Mucosa of rectum (tissue), 2 donors: ENCODE results near the gene PM20D2.

Source experiments
- H3K27ac ChIP-seq, 2 donors: one replicate each; pipeline ENCODE4 v1.7.0; 2013; ENCODE audit warnings: inconsistent platforms in 2 of 2, low read depth in 2 of 2, low read length in 2 of 2
- H3K27me3 ChIP-seq, 2 donors: one replicate each; pipeline ENCODE4 v1.7.0; 2013; ENCODE audit warnings: low read length in 2 of 2; ENCODE audit not compliant: control insufficient read depth in 2 of 2, insufficient read depth in 2 of 2
- H3K36me3 ChIP-seq, 2 donors: one replicate each; pipeline ENCODE4 v1.7.0; 2013; ENCODE audit warnings: low read length in 2 of 2; ENCODE audit not compliant: control insufficient read depth in 2 of 2, insufficient read depth in 2 of 2
- H3K4me1 ChIP-seq, 2 donors: one replicate each; pipeline ENCODE4 v1.7.0; 2013; ENCODE audit warnings: low read length in 2 of 2, mild to moderate bottlenecking in 1 of 2; ENCODE audit not compliant: control insufficient read depth in 2 of 2, insufficient read depth in 2 of 2
- H3K4me3 ChIP-seq, 2 donors: one replicate each; pipeline ENCODE4 v1.7.0; 2013; ENCODE audit warnings: low read length in 2 of 2
- H3K9ac ChIP-seq, 2 donors: one replicate each; pipeline ENCODE4 v1.7.0; 2013; ENCODE audit warnings: low read length in 2 of 2, low read depth in 1 of 2, mild to moderate bottlenecking in 1 of 2
- H3K9me3 ChIP-seq, 2 donors: one replicate each; pipeline ENCODE4 v1.7.0; 2013; ENCODE audit warnings: low read length in 2 of 2; ENCODE audit not compliant: control insufficient read depth in 2 of 2
- donor health status: healthy.
- donor health status: Normal muscosa, but diverticular disease.

PM20D2 gene

GRCh38 chr6:89172131-89172530 lies 26.3 kb downstream of the PM20D2 start:
- no peaks in the 10 kb centered on the region for H3K4me1 ChIP-seq
- no peaks in the 10 kb centered on the region for H3K9me3 ChIP-seq
- no peak overlapping the region for H3K27ac ChIP-seq
- H3K9ac ChIP-seq = no peak overlapping the region
- no peaks in the 10 kb centered on the region for H3K27me3 ChIP-seq
- no peak overlapping the region for H3K4me3 ChIP-seq
- H3K36me3 ChIP-seq = no peaks in the 10 kb centered on the region

DNA sequence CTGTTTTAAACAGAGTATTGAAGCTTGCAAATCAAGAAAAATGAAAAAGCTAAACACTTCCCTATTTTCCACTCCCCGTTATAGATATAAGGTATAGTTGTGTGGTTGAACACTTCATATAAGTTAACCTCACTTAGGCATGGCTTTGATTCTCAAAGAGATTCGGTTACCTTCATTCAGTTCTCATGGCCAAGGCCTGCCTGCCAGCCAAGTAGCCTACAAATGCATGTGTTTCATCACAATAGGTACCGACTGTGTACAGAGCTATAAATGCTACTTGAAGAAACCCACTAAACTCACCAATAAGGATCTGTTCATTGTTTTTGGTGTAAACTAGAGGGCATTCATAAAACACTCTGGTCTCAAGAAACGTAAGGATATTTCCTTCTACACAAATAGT lies 27.8 kb downstream of the PM20D2 start:
- Histone ChIP-seq H3K9me3 (no peaks in the 10 kb centered on the region), H3K27ac (no peak overlapping the region), H3K4me3 (no peak overlapping the region), H3K4me1 (no peaks in the 10 kb centered on the region), H3K9ac (no peak overlapping the region), H3K27me3 (no peaks in the 10 kb centered on the region), H3K36me3 (no peaks in the 10 kb centered on the region)

DNA sequence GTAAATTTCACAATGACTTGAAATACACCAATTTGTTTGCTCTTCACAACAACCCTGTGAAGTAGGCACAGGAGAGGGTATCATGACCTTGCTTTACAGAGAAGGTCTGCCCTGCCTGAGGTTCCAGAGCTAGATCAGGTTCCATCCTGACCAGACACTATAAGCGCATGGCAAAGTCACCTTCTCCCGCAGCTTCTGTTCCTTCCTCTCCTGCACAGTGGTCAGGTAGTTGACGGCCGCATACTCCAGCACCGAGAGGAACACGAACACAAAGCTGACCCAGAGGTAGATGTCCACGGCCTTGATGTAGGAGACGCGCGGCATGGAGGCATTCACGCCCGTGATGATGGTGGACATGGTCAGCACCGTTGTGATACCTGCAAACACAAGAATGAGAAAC lies 34.3 kb downstream of the PM20D2 start:
- no peak overlapping the region for H3K4me3 ChIP-seq
- no peaks in the 10 kb centered on the region for H3K9me3 ChIP-seq
- H3K27me3 ChIP-seq = no peaks in the 10 kb centered on the region
- H3K4me1 ChIP-seq = no peaks in the 10 kb centered on the region
- no peaks in the 10 kb centered on the region for H3K36me3 ChIP-seq
- H3K27ac ChIP-seq = no peak overlapping the region
- H3K9ac ChIP-seq = no peak overlapping the region

GRCh38 chr6:89180971-89181370 lies 35.1 kb downstream of the PM20D2 start:
- Histone ChIP-seq H3K9me3 (no peaks in the 10 kb centered on the region), H3K27me3 (no peaks in the 10 kb centered on the region), H3K36me3 (no peaks in the 10 kb centered on the region), H3K27ac (no peak overlapping the region), H3K9ac (no peak overlapping the region), H3K4me3 (no peak overlapping the region), H3K4me1 (no peaks in the 10 kb centered on the region)

- Histone ChIP-seq H3K27me3 (no peaks in the 10 kb centered on the region), H3K36me3 (no peaks in the 10 kb centered on the region), H3K9me3 (no peaks in the 10 kb centered on the region), H3K9ac (no peak overlapping the region), H3K4me1 (no peaks in the 10 kb centered on the region), H3K4me3 (no peak overlapping the region), H3K27ac (no peak overlapping the region)
These were observed 37.4 kb downstream of the PM20D2 start for GRCh38 chr6:89183294-89183693.

DNA sequence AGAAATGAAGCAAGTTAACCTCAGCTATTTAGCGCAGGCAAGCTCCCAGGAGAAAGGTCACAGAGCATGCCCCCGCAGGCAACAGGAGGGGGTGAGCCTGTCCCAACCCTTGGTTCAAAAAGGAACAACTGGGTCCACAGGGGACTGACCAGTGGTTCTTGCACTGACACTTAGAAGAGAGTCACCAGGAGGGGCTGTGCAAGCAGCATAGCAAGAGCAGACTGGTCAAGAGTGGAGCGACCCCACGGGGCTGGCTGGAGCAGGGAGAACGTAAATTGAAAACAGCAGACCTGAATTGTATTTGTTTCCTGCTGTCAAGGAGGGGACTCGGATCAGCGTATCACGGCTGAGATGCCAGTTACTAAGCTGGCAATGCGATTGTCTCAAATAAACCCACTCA lies 38.5 kb downstream of the PM20D2 start:
- Histone ChIP-seq H3K36me3 (no peaks in the 10 kb centered on the region), H3K27me3 (no peaks in the 10 kb centered on the region), H3K9ac (no peak overlapping the region), H3K4me1 (no peaks in the 10 kb centered on the region), H3K4me3 (no peak overlapping the region), H3K9me3 (no peaks in the 10 kb centered on the region), H3K27ac (no peak overlapping the region)

DNA sequence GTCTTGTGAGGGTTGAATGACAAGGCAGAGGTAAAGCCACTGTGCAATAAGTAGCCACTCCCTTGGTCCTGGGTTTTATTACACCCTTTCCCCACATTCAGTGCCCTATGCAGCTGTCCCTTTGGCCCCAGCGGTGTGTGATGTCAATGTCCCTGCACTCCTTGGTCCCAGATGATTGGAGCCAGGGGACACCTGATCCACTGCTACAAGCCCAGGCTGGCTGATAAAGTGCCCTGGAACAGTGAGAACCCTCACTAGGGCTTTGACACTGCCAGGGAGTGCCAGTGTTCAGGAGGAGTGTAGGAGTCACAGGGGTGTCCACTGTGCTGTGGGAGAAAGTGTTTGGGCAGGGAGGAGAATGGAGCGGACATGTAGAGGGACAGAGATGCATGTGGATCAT lies 40.9 kb downstream of the PM20D2 start:
- no peaks in the 10 kb centered on the region for H3K36me3 ChIP-seq
- no peaks in the 10 kb centered on the region for H3K27me3 ChIP-seq
- no peaks in the 10 kb centered on the region for H3K9me3 ChIP-seq
- H3K9ac ChIP-seq = no peak overlapping the region
- H3K4me3 ChIP-seq = no peak overlapping the region
- no peak overlapping the region for H3K27ac ChIP-seq
- no peaks in the 10 kb centered on the region for H3K4me1 ChIP-seq

DNA sequence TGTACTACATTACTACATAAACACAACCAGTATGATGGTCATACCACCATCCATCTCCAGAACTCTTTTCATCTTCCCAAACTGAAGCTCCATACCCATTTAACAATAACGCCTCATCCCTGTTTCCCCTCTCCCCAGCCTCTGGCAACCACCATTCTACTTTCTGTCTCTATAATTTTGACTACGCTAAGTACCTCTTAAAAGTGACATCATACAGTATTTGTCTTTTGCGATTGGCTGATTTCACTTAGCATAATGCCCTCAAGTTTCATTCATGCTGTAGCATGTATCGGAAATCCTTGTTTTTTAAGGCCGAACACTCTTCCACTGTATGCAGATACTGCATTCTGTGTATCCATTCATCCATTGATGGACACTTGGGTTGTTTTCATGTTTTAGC lies 41.6 kb downstream of the PM20D2 start:
- Histone ChIP-seq H3K27ac (no peak overlapping the region), H3K4me1 (no peaks in the 10 kb centered on the region), H3K4me3 (no peak overlapping the region), H3K36me3 (no peaks in the 10 kb centered on the region), H3K27me3 (no peaks in the 10 kb centered on the region), H3K9ac (no peak overlapping the region), H3K9me3 (no peaks in the 10 kb centered on the region)

- H3K27me3 ChIP-seq = no peaks in the 10 kb centered on the region
- no peak overlapping the region for H3K9ac ChIP-seq
- no peaks in the 10 kb centered on the region for H3K36me3 ChIP-seq
- no peak overlapping the region for H3K27ac ChIP-seq
- H3K4me1 ChIP-seq = no peaks in the 10 kb centered on the region
- no peak overlapping the region for H3K4me3 ChIP-seq
- peaks cover 0 to 3% of the 10 kb centered on the region in 2 donors for H3K9me3 ChIP-seq
These were observed 44.9 kb downstream of the PM20D2 start for GRCh38 chr6:89190741-89191140.

DNA sequence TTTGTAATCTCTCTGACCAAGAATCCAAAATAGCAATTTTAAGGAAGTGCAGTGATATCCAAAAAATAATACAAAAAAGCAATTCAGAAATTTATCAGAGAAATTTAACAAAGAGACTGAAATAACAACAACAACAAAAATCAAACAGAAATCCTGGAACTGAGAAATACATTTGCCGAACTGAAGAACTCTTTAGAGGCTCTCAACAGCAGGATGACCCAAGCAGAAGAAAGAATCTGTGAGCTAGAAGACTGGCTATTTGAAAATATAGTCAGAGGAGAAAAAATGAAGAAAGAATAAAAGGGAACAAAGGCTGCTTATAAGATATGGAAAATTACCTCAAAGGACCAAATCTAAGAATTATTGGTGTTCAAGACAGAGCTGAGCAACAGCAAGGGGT lies 48.7 kb downstream of the PM20D2 start:
- H3K9ac ChIP-seq = no peak overlapping the region
- no peaks in the 10 kb centered on the region for H3K4me1 ChIP-seq
- no peaks in the 10 kb centered on the region for H3K27me3 ChIP-seq
- H3K4me3 ChIP-seq = no peak overlapping the region
- H3K27ac ChIP-seq = no peak overlapping the region
- peaks cover 0 to 4% of the 10 kb centered on the region in 2 donors for H3K9me3 ChIP-seq
- no peaks in the 10 kb centered on the region for H3K36me3 ChIP-seq

GRCh38 chr6:89197141-89197540 lies 51.3 kb downstream of the PM20D2 start:
- Histone ChIP-seq H3K36me3 (no peaks in the 10 kb centered on the region), H3K4me1 (no peaks in the 10 kb centered on the region), H3K27me3 (no peaks in the 10 kb centered on the region), H3K4me3 (no peak overlapping the region), H3K27ac (no peak overlapping the region), H3K9me3 (peaks cover 0 to 4% of the 10 kb centered on the region in 2 donors), H3K9ac (no peak overlapping the region)
